ENCODE results near the gene HK1.
"Not testable (repeated sequence)": the region's sequence is repeated elsewhere in the genome, so short reads cannot be mapped to it uniquely, and the experiment has no call there.

HK1 gene

GRCh38 chr10:69306421-69306820 is 28.1 kb downstream of the HK1 start:
- no peaks in the 10 kb centered on the region for H3K9me3 ChIP-seq (ENCODE audit: insufficient read depth, low read length)
- no peak overlapping the region for H3K9ac ChIP-seq (ENCODE audit: low read length)
- no peak overlapping the region for H3K4me2 ChIP-seq (ENCODE audit: low read length)
- no peaks in the 10 kb centered on the region for H4K20me1 ChIP-seq (ENCODE audit: insufficient read depth, low read length)
- H3K36me3 ChIP-seq (replicated peaks; ENCODE audit: low read depth, low read length), result no peaks in the 10 kb centered on the region
- H3K27me3 ChIP-seq (ENCODE audit: low read depth, low read length), result no peaks in the 10 kb centered on the region
- no peak overlapping the region for H2AFZ ChIP-seq (ENCODE audit: low read depth, low read length)
- no peaks in the 10 kb centered on the region for H3K79me2 ChIP-seq (ENCODE audit: low read length)
- TF ChIP-seq CTCF (IDR thresholded peaks at IDR 0.05; ENCODE audit: low read depth, low read length) (no peak), EZH2phosphoT487 (IDR thresholded peaks at IDR 0.05; ENCODE audit: low read depth) (no peak)
- no peak overlapping the region for H3K27ac ChIP-seq (ENCODE audit: low read length)
- no peaks in the 10 kb centered on the region for H3K4me1 ChIP-seq (ENCODE audit: low read length)
- H3K4me3 ChIP-seq (ENCODE audit: low read length), result no peak overlapping the region

GRCh38 chr10:69307434-69307833 is 29.1 kb downstream of the HK1 start:
- no peaks in the 10 kb centered on the region for H3K4me1 ChIP-seq (ENCODE audit: low read length)
- no peaks in the 10 kb centered on the region for H3K9me3 ChIP-seq (ENCODE audit: insufficient read depth, low read length)
- H4K20me1 ChIP-seq (ENCODE audit: insufficient read depth, low read length), result no peaks in the 10 kb centered on the region
- H3K4me3 ChIP-seq (ENCODE audit: low read length), result no peak overlapping the region
- H3K79me2 ChIP-seq (ENCODE audit: low read length), result no peaks in the 10 kb centered on the region
- no peaks in the 10 kb centered on the region for H3K27me3 ChIP-seq (ENCODE audit: low read depth, low read length)
- no peak overlapping the region for H3K27ac ChIP-seq (ENCODE audit: low read length)
- H3K9ac ChIP-seq (ENCODE audit: low read length), result no peak overlapping the region
- no peak overlapping the region for H2AFZ ChIP-seq (ENCODE audit: low read depth, low read length)
- TF ChIP-seq EZH2phosphoT487 (IDR thresholded peaks at IDR 0.05; ENCODE audit: low read depth) (no peak), CTCF (IDR thresholded peaks at IDR 0.05; ENCODE audit: low read depth, low read length) (no peak)
- no peaks in the 10 kb centered on the region for H3K36me3 ChIP-seq (replicated peaks; ENCODE audit: low read depth, low read length)
- H3K4me2 ChIP-seq (ENCODE audit: low read length), result no peak overlapping the region

- not testable (repeated sequence) for H2AFZ ChIP-seq (ENCODE audit: low read depth, low read length); H3K27ac ChIP-seq (ENCODE audit: low read length); H3K4me1 ChIP-seq (ENCODE audit: low read length); H4K20me1 ChIP-seq (ENCODE audit: insufficient read depth, low read length); H3K79me2 ChIP-seq (ENCODE audit: low read length); H3K4me2 ChIP-seq (ENCODE audit: low read length); H3K9me3 ChIP-seq (ENCODE audit: insufficient read depth, low read length); H3K27me3 ChIP-seq (ENCODE audit: low read depth, low read length); H3K4me3 ChIP-seq (ENCODE audit: low read length); H3K9ac ChIP-seq (ENCODE audit: low read length); H3K36me3 ChIP-seq (replicated peaks; ENCODE audit: low read depth, low read length)
These were observed 30.0 kb downstream of the HK1 start for GRCh38 chr10:69308304-69308703.

- no peaks in the 10 kb centered on the region for H3K79me2 ChIP-seq (ENCODE audit: low read length)
- H4K20me1 ChIP-seq (ENCODE audit: insufficient read depth, low read length), result no peaks in the 10 kb centered on the region
- H3K27me3 ChIP-seq (ENCODE audit: low read depth, low read length), result no peaks in the 10 kb centered on the region
- TF ChIP-seq CTCF (IDR thresholded peaks at IDR 0.05; ENCODE audit: low read depth, low read length) (no peak), EZH2phosphoT487 (IDR thresholded peaks at IDR 0.05; ENCODE audit: low read depth) (no peak)
- H3K27ac ChIP-seq (ENCODE audit: low read length), result no peak overlapping the region
- H3K4me1 ChIP-seq (ENCODE audit: low read length), result no peaks in the 10 kb centered on the region
- H3K9ac ChIP-seq (ENCODE audit: low read length), result no peak overlapping the region
- no peak overlapping the region for H3K4me2 ChIP-seq (ENCODE audit: low read length)
- no peak overlapping the region for H2AFZ ChIP-seq (ENCODE audit: low read depth, low read length)
- H3K36me3 ChIP-seq (replicated peaks; ENCODE audit: low read depth, low read length), result no peaks in the 10 kb centered on the region
- no peaks in the 10 kb centered on the region for H3K9me3 ChIP-seq (ENCODE audit: insufficient read depth, low read length)
- H3K4me3 ChIP-seq (ENCODE audit: low read length), result no peak overlapping the region
These were observed 33.0 kb downstream of the HK1 start for GRCh38 chr10:69311309-69311708.

- Histone ChIP-seq H3K4me1 (ENCODE audit: low read length) (peaks cover 8% of the 10 kb centered on the region), H3K9ac (ENCODE audit: low read length) (no peak overlapping the region), H4K20me1 (ENCODE audit: insufficient read depth, low read length) (no peaks in the 10 kb centered on the region), H3K27ac (ENCODE audit: low read length) (no peak overlapping the region), H3K4me3 (ENCODE audit: low read length) (no peak overlapping the region), H3K27me3 (ENCODE audit: low read depth, low read length) (no peaks in the 10 kb centered on the region), H2AFZ (ENCODE audit: low read depth, low read length) (no peak overlapping the region), H3K9me3 (ENCODE audit: insufficient read depth, low read length) (no peaks in the 10 kb centered on the region), H3K4me2 (ENCODE audit: low read length) (no peak overlapping the region), H3K79me2 (ENCODE audit: low read length) (no peaks in the 10 kb centered on the region), H3K36me3 (replicated peaks; ENCODE audit: low read depth, low read length) (no peaks in the 10 kb centered on the region)
- TF ChIP-seq CTCF (IDR thresholded peaks at IDR 0.05; ENCODE audit: low read depth, low read length) (no peak), EZH2phosphoT487 (IDR thresholded peaks at IDR 0.05; ENCODE audit: low read depth) (no peak)
These were observed 34.2 kb downstream of the HK1 start for GRCh38 chr10:69312528-69312927.
